ENCODE data around the gene NT5C. TPM values are rescaled to one million over a fixed set of nuclear protein-coding genes. Genes with fewer than 3 reads are reported as not detected.
A peak's percentile ranks its signal among the peaks of the same experiment; 100 is the strongest.

Gene NT5C
- total RNA-seq, 4 donors from 2014 or later, result 62.5 to 107 (median 105) TPM

- no peak for DNase-seq (ENCODE audit: low spot score in 2 of 2)
- no peak for TF ChIP-seq POLR2A (IDR thresholded peaks at IDR 0.05)
- intact Hi-C loops (cut with DNase I; ENCODE audit: low total_unique reads), result no loop called here
- no peak overlapping the region for H3K4me3 ChIP-seq (ENCODE audit: low read depth, poor library complexity, severe bottlenecking)
- WGBS, 2 donors, result 53 to 58% methylated on average over 12 of the region's 12 CpGs
Observed at GRCh38 chr17:75102385-75102821, 29.1 kb downstream of the NT5C start.

GRCh38 chr17:75099881-75100595 lies 31.5 kb downstream of the NT5C start:
- no peak for TF ChIP-seq POLR2A (IDR thresholded peaks at IDR 0.05)
- TF ChIP-seq CTCF (IDR thresholded peaks at IDR 0.05), result no peak
- H3K4me3 ChIP-seq (ENCODE audit: low read depth, poor library complexity, severe bottlenecking), result no peak overlapping the region
- no peak for DNase-seq (ENCODE audit: low spot score in 2 of 2)
- WGBS, 2 donors, result 96 to 98% methylated on average over 23 to 28 of the region's 31 CpGs
- intact Hi-C loops (cut with DNase I; ENCODE audit: low total_unique reads), result no loop called here

GRCh38 chr17:75098861-75099260 lies 32.7 kb downstream of the NT5C start:
- TF ChIP-seq POLR2A (IDR thresholded peaks at IDR 0.05), result no peak
- no peak for TF ChIP-seq CTCF (IDR thresholded peaks at IDR 0.05)
- intact Hi-C loops (cut with DNase I; ENCODE audit: low total_unique reads), result no loop called here
- DNase-seq (ENCODE audit: low spot score in 2 of 2), result no peak
- H3K4me3 ChIP-seq (ENCODE audit: low read depth, poor library complexity, severe bottlenecking), result no peak overlapping the region
- whole genome bisulfite sequencing, 2 donors, result 88 to 89% methylated on average over 7 of the region's 7 CpGs

- no peak overlapping the region for H3K4me3 ChIP-seq (ENCODE audit: low read depth, poor library complexity, severe bottlenecking)
- TF ChIP-seq CTCF (IDR thresholded peaks at IDR 0.05), result no peak
- no peak for TF ChIP-seq POLR2A (IDR thresholded peaks at IDR 0.05)
- 91 to 97% methylated on average over 7 of the region's 7 CpGs for WGBS, 2 donors
- no peak for DNase-seq (ENCODE audit: low spot score in 2 of 2)
- intact Hi-C loops (cut with DNase I; ENCODE audit: low total_unique reads), result no loop called here
Observed at GRCh38 chr17:75097865-75098264, 33.7 kb downstream of the NT5C start.

GRCh38 chr17:75096082-75096625 lies 35.4 kb downstream of the NT5C start:
- DNase-seq (ENCODE audit: low spot score in 2 of 2), result peak; percentile 75 to 93
- no peak overlapping the region for H3K4me3 ChIP-seq (ENCODE audit: low read depth, poor library complexity, severe bottlenecking)
- intact Hi-C loops (cut with DNase I; ENCODE audit: low total_unique reads), result no loop called here
- TF ChIP-seq CTCF (IDR thresholded peaks at IDR 0.05) (no peak), POLR2A (IDR thresholded peaks at IDR 0.05) (no peak)
- 33 to 52% methylated on average over 14 of the region's 14 CpGs for WGBS, 2 donors

- intact Hi-C loops (cut with DNase I; ENCODE audit: low total_unique reads), result no loop called here
- TF ChIP-seq CTCF (IDR thresholded peaks at IDR 0.05), result no peak
- TF ChIP-seq POLR2A (IDR thresholded peaks at IDR 0.05), result no peak
- H3K4me3 ChIP-seq (ENCODE audit: low read depth, poor library complexity, severe bottlenecking), result no peak overlapping the region
- 72 to 88% methylated on average over 15 of the region's 16 CpGs for WGBS, 2 donors
- DNase-seq (ENCODE audit: low spot score in 2 of 2), result no peak
Observed at GRCh38 chr17:75094871-75095399, 36.6 kb downstream of the NT5C start.
